Ramos (cell line): Measurements from ENCODE around the gene DLG1.
"Not testable (repeated sequence)": the region's sequence is repeated elsewhere in the genome, so short reads cannot be mapped to it uniquely, and the experiment has no call there.

Experiments used
- in situ Hi-C: fragments of 300-500 bp; cut with MboI; formaldehyde crosslinking; loops from one replicate; pipeline ENCODE4 v1.14.3; 2022; ENCODE audit warnings: low sequenced_read_pairs; ENCODE audit not compliant: unreplicated experiment

DLG1 gene

GRCh38 chr3:197222937-197223370 is 75.5 kb downstream of the DLG1 start:
- in situ Hi-C loops = no loop called here

- in situ Hi-C loops = no loop called here
These were observed 78.8 kb downstream of the DLG1 start for GRCh38 chr3:197219619-197220018.

GRCh38 chr3:197218210-197218609 is 80.2 kb downstream of the DLG1 start:
- in situ Hi-C loops = no loop called here

GRCh38 chr3:197216914-197217313 is 81.5 kb downstream of the DLG1 start:
- in situ Hi-C loops = no loop called here

- in situ Hi-C loops = no loop called here
These were observed 82.1 kb downstream of the DLG1 start for GRCh38 chr3:197216169-197216860.

- in situ Hi-C loops = no loop called here
These were observed 86.1 kb downstream of the DLG1 start for GRCh38 chr3:197212290-197212689.

- in situ Hi-C loops = not testable (repeated sequence)
These were observed 86.7 kb downstream of the DLG1 start for GRCh38 chr3:197211698-197212097.

- in situ Hi-C loops = no loop called here
These were observed 88.8 kb downstream of the DLG1 start for GRCh38 chr3:197209366-197210260.

GRCh38 chr3:197206913-197207312 is 91.5 kb downstream of the DLG1 start:
- in situ Hi-C loops = no loop called here

GRCh38 chr3:197205675-197206074 is 92.7 kb downstream of the DLG1 start:
- in situ Hi-C loops = no loop called here

GRCh38 chr3:197205265-197205664 is 93.1 kb downstream of the DLG1 start:
- in situ Hi-C loops = no loop called here

- in situ Hi-C loops = no loop called here
These were observed 93.7 kb downstream of the DLG1 start for GRCh38 chr3:197204736-197205135.

GRCh38 chr3:197203714-197204146 is 94.7 kb downstream of the DLG1 start:
- in situ Hi-C loops = no loop called here

GRCh38 chr3:197202694-197203093 is 95.7 kb downstream of the DLG1 start:
- in situ Hi-C loops = no loop called here

GRCh38 chr3:197201791-197202452 is 96.5 kb downstream of the DLG1 start:
- in situ Hi-C loops = no loop called here

- in situ Hi-C loops = not testable (repeated sequence)
These were observed 97.6 kb downstream of the DLG1 start for GRCh38 chr3:197200856-197201255.

- in situ Hi-C loops = loop anchor here (25.0 kb wide), 1 partner anchor 185 kb away; no protein-coding TSS in a partner anchor
These were observed 101.1 kb downstream of the DLG1 start for GRCh38 chr3:197197334-197197733.

GRCh38 chr3:197196192-197196591 is 102.2 kb downstream of the DLG1 start:
- in situ Hi-C loops = loop anchor here (25.0 kb wide), 1 partner anchor 184 kb away; no protein-coding TSS in a partner anchor

GRCh38 chr3:197195326-197195725 is 103.1 kb downstream of the DLG1 start:
- in situ Hi-C loops = loop anchor here (25.0 kb wide), 1 partner anchor 183 kb away; no protein-coding TSS in a partner anchor

- in situ Hi-C loops = loop anchor here (25.0 kb wide), 1 partner anchor 181 kb away; no protein-coding TSS in a partner anchor
These were observed 104.7 kb downstream of the DLG1 start for GRCh38 chr3:197193759-197194158.
